HCT116 (cell line): Measurements from ENCODE around the gene UVSSA. TPM values are rescaled to one million over a fixed set of nuclear protein-coding genes. Genes with fewer than 3 reads are reported as not detected.

Experiments
- ATAC-seq: fragments of 200-7000 bp; cut with Tn5 transposase; 2 replicates; pipeline ENCODE4 v1.9.1; 2020; ENCODE audit warnings: mild to moderate bottlenecking, moderate library complexity
- BruUV-seq: library from RNA; stranded (reverse); fragments of 400-500 nt; replicated peaks from 2 replicates; lab custom pipeline; 2021; lab: Mats Ljungman, UMichigan
- CTCF ChIA-PET: fragments of 300-600 bp; sonication (Branson Sonifier 250); formaldehyde crosslinking; loops from one replicate; lab custom pipeline; 2021; ENCODE audit warnings: antibody characterized with exemption; lab: Charles Lee
- POLR2A ChIA-PET: fragments of 300-600, 350-600 bp; sonication (Branson Sonifier 250); formaldehyde crosslinking; loops from one replicate; lab custom pipeline; 2021; ENCODE audit warnings: antibody characterized with exemption; lab: Charles Lee
- RAD21 ChIA-PET, 2 experiments: fragments of 300-600 bp; sonication (Branson Sonifier 250); formaldehyde crosslinking; loops; one replicate each; lab custom pipeline; 2023; ENCODE audit warnings: low total read pairs in 2 of 2; ENCODE audit not compliant: uncharacterized antibody in 2 of 2, unreplicated experiment in 2 of 2, low non-redundant PET in 1 of 2; lab: Charles Lee
- DNase-seq: peaks from one replicate; pipeline ENCODE4 v3.0.0-alpha.2; 2010; ENCODE audit warnings: low read depth, low spot score
- H2AFZ ChIP-seq: fragments of 200-600 bp; shearing (Covaris generic), sonication (generic); 2 replicates; pipeline ENCODE4 v1.6.1; 2017; ENCODE audit warnings: low read depth, mixed run types, mixed read lengths, antibody characterized with exemption, low read length; ENCODE audit not compliant: poor library complexity, severe bottlenecking
- H3K27ac ChIP-seq: 2 replicates; pipeline ENCODE4 v1.5.1; 2012; ENCODE audit warnings: low read depth, low read length
- H3K27me3 ChIP-seq: fragments of 200-600 bp; sonication (generic); 2 replicates; pipeline ENCODE4 v1.6.1; 2016; ENCODE audit warnings: mixed run types, low read length, mixed read lengths; ENCODE audit not compliant: insufficient read depth
- H3K36me3 ChIP-seq, 2 experiments: fragments of 200-500 bp in 1 of 2; fragments of 200-600 bp in 1 of 2; sonication (Bioruptor generic) in 1 of 2; sonication (generic) in 1 of 2; 2 replicates each; pipeline versions ENCODE4 v1.5.1 to v1.6.1; 2014 to 2016; ENCODE audit warnings: low read length in 2 of 2, inconsistent platforms in 1 of 2, mixed read lengths in 1 of 2, mixed run types in 1 of 2; ENCODE audit not compliant: insufficient read depth in 2 of 2, control insufficient read depth in 1 of 2
- H3K4me1 ChIP-seq, 2 experiments: fragments of 200-600 bp in 1 of 2; sonication (generic) in 1 of 2; 2 replicates each; pipeline versions ENCODE4 v1.5.1 to v1.6.1; 2012 to 2017; ENCODE audit warnings: low read length in 2 of 2, inconsistent platforms in 1 of 2, mild to moderate bottlenecking in 1 of 2, mixed read lengths in 1 of 2, mixed run types in 1 of 2, moderate library complexity in 1 of 2; ENCODE audit not compliant: insufficient read depth in 2 of 2, control insufficient read depth in 1 of 2
- H3K4me2 ChIP-seq: fragments of 200-600 bp; sonication (generic); 2 replicates; pipeline ENCODE4 v1.6.1; 2017; ENCODE audit warnings: mixed run types, low read length, mixed read lengths
- H3K4me3 ChIP-seq, 2 experiments: fragments of 200-600 bp in 1 of 2; sonication (generic) in 1 of 2; replicated peaks in 1 of 2; 2 replicates each; pipeline ENCODE4 v1.5.1; 2011 to 2016; ENCODE audit warnings: low read length in 2 of 2, control low read depth in 1 of 2, low read depth in 1 of 2, mild to moderate bottlenecking in 1 of 2, mixed read lengths in 1 of 2, mixed run types in 1 of 2
- H3K79me2 ChIP-seq: fragments of 200-600 bp; sonication (generic); 2 replicates; pipeline ENCODE4 v1.6.1; 2017; ENCODE audit warnings: mild to moderate bottlenecking, mixed run types, low read length, moderate library complexity, mixed read lengths; ENCODE audit not compliant: insufficient read depth
- H3K9ac ChIP-seq: fragments of 200-600 bp; sonication (generic); 2 replicates; pipeline ENCODE4 v1.6.1; 2016; ENCODE audit warnings: low read length, mixed read lengths
- H3K9me2 ChIP-seq: fragments of 200-600 bp; sonication (generic), shearing (Covaris generic); 2 replicates; pipeline ENCODE4 v1.6.1; 2017; ENCODE audit warnings: mixed run types, mild to moderate bottlenecking, moderate library complexity; ENCODE audit not compliant: insufficient read depth
- H3K9me3 ChIP-seq, 2 experiments: fragments of 200-500 bp in 1 of 2; fragments of 200-600 bp in 1 of 2; sonication (Bioruptor generic) in 1 of 2; sonication (generic) in 1 of 2; 2 replicates each; pipeline ENCODE4 v1.6.1; 2014 to 2017; ENCODE audit warnings: low read length in 2 of 2, mixed read lengths in 2 of 2, inconsistent platforms in 1 of 2, low read depth in 1 of 2, mild to moderate bottlenecking in 1 of 2, mixed run types in 1 of 2, moderate library complexity in 1 of 2; ENCODE audit not compliant: control insufficient read depth in 1 of 2, insufficient read depth in 1 of 2
- H4K20me1 ChIP-seq: fragments of 200-600 bp; sonication (generic), shearing (Covaris generic); 2 replicates; pipeline ENCODE4 v1.6.1; 2017; ENCODE audit warnings: mixed run types, mild to moderate bottlenecking, moderate library complexity; ENCODE audit not compliant: insufficient read depth
- CBX3 ChIP-seq: IDR thresholded peaks from 2 replicates; pipeline ENCODE4 v1.6.1; 2012; ENCODE audit warnings: low read depth
- CEBPB ChIP-seq: IDR thresholded peaks from 2 replicates; pipeline ENCODE4 v1.6.1; 2012; ENCODE audit warnings: low read depth
- EGR1 ChIP-seq: IDR thresholded peaks from 2 replicates; pipeline ENCODE4 v1.6.1; 2012; ENCODE audit warnings: low read depth
- ELF1 ChIP-seq: IDR thresholded peaks from 2 replicates; pipeline ENCODE4 v1.6.1; 2012; ENCODE audit warnings: low read depth, borderline replicate concordance
- EZH2 ChIP-seq: fragments of 200-600 bp; sonication (generic); IDR thresholded peaks from 2 replicates; pipeline ENCODE4 v1.6.1; 2017; ENCODE audit warnings: antibody characterized with exemption, mixed run types
- EZH2phosphoT487 ChIP-seq: fragments of 200-600 bp; IDR thresholded peaks from 2 replicates; pipeline ENCODE4 v1.6.1; 2018; ENCODE audit warnings: antibody characterized with exemption, borderline replicate concordance
- FOSL1 ChIP-seq: IDR thresholded peaks from 2 replicates; pipeline ENCODE4 v1.6.1; 2012; ENCODE audit warnings: low read depth
- JUND ChIP-seq: IDR thresholded peaks from 2 replicates; pipeline ENCODE4 v1.6.1; 2012
- POLR2A ChIP-seq: IDR thresholded peaks from 2 replicates; pipeline ENCODE4 v1.7.0; 2011; ENCODE audit warnings: borderline replicate concordance; ENCODE audit not compliant: insufficient read depth, insufficient read length; ENCODE audit errors: extremely low read depth
- SP1 ChIP-seq: IDR thresholded peaks from 2 replicates; pipeline ENCODE4 v1.6.1; 2012; ENCODE audit warnings: low read depth
- ZNF274 ChIP-seq: fragments of 200-500 bp; sonication (Bioruptor generic); IDR thresholded peaks from 2 replicates; pipeline ENCODE4 v1.6.1; 2014; ENCODE audit warnings: mild to moderate bottlenecking, low read depth, low read length, inconsistent platforms
- intact Hi-C: fragments of 100-400 bp; cut with micrococcal nuclease; formaldehyde crosslinking; loops from 2 replicates; pipeline ENCODE4 v1.10.0; 2022
- total RNA-seq: library from RNA; stranded (reverse); gene quantifications from one replicate; pipeline ENCODE4 v1.2.1, GENCODE V29; 2021; ENCODE audit not compliant: unreplicated experiment
- TF ChIP-seq, protein P1 (sequence below): IDR thresholded peaks from 2 replicates; pipeline ENCODE4 v1.6.1; 2012
- TF ChIP-seq, protein P2 (sequence below): IDR thresholded peaks from 2 replicates; pipeline ENCODE4 v1.6.1; 2011; ENCODE audit warnings: mild to moderate bottlenecking, low read length, moderate library complexity; ENCODE audit not compliant: insufficient replicate concordance; ENCODE audit errors: extremely low read depth

UVSSA gene
- total RNA-seq, 1 experiment from 2014 or later: 30.5 TPM

DNA sequence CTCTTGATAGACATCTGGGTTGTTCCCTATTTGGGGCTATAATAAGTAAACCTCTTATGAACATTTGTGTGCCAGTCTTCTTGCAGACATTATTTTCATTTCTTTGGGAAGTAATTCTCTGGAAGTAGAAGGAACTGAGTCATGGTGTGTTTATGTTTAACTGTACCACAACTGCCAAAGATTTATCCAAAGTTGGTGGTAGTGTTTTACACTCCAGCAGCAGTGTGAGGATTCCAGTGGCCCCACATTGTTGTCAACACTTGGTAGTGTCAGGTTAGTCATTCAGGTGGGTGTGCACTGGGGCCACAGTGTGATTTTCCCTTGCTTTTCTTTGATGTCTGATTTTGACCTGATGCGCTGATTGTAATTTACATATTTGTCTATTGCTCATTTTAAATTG, 5.0 kb upstream of the UVSSA start (continued):
- TF ChIP-seq CEBPB (no peak), POLR2A (no peak), EZH2phosphoT487 (no peak), EGR1 (no peak), JUND (no peak), FOSL1 (no peak), SP1 (no peak)
- TF ChIP-seq, protein P1, sequence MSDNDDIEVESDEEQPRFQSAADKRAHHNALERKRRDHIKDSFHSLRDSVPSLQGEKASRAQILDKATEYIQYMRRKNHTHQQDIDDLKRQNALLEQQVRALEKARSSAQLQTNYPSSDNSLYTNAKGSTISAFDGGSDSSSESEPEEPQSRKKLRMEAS: no peak
- TF ChIP-seq, all 23 proteins: peak for 0

- no peak overlapping the region for H3K9ac ChIP-seq
- POLR2A ChIA-PET: interaction anchor here (0.7 kb wide), 1 partner anchor 51 kb away, joined by 5 read pairs; no protein-coding TSS in a partner anchor
Measured at GRCh38 chr4:1344696-1345095, 2.3 kb upstream of the UVSSA start.

More at GRCh38 chr4:1344696-1345095, 2.3 kb upstream of the UVSSA start:
- intact Hi-C loops: loop anchor here (5.0 kb wide), 1 partner anchor 57 kb away; the partner anchor contains the start of gene MAEA
- TF ChIP-seq EGR1 (no peak), CBX3 (no peak), EZH2 (no peak), ZNF274 (no peak), EZH2phosphoT487 (no peak), POLR2A (no peak), ELF1 (no peak), CEBPB (no peak)
- TF ChIP-seq, protein P2, sequence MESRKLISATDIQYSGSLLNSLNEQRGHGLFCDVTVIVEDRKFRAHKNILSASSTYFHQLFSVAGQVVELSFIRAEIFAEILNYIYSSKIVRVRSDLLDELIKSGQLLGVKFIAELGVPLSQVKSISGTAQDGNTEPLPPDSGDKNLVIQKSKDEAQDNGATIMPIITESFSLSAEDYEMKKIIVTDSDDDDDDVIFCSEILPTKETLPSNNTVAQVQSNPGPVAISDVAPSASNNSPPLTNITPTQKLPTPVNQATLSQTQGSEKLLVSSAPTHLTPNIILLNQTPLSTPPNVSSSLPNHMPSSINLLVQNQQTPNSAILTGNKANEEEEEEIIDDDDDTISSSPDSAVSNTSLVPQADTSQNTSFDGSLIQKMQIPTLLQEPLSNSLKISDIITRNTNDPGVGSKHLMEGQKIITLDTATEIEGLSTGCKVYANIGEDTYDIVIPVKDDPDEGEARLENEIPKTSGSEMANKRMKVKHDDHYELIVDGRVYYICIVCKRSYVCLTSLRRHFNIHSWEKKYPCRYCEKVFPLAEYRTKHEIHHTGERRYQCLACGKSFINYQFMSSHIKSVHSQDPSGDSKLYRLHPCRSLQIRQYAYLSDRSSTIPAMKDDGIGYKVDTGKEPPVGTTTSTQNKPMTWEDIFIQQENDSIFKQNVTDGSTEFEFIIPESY: no peak
- TF ChIP-seq, all 23 proteins: peak for 0
- Histone ChIP-seq H3K79me2 (peaks cover 25% of the 10 kb centered on the region), H4K20me1 (no peaks in the 10 kb centered on the region), H3K36me3 (peaks cover 2 to 15% of the 10 kb centered on the region in 2 experiments; a peak in 3 of 4 replicates), H3K27ac (peak overlapping the region; percentile 38; the same call in 1 of the 2 replicates), H3K9me2 (no peaks in the 10 kb centered on the region), H3K4me3 (no peak overlapping the region), H2AFZ (no peak overlapping the region), H3K4me1 (peaks cover 5 to 28% of the 10 kb centered on the region in 2 experiments), H3K27me3 (no peaks in the 10 kb centered on the region), H3K9me3 (no peaks in the 10 kb centered on the region), H3K4me2 (peak overlapping the region; percentile 90)
- BruUV-seq: no TSS peak
- RAD21 ChIA-PET: no interaction called here
- CTCF ChIA-PET: no interaction called here
- ATAC-seq: no peak
- no peak for DNase-seq
